Measurements from ENCODE around the gene EEF1AKMT1. TPM values are rescaled to one million over a fixed set of nuclear protein-coding genes. Genes with fewer than 3 reads are reported as not detected.

The EEF1AKMT1 gene
- total RNA-seq, 1 donor from 2014 or later, result 12.0 TPM

- no peak for DNase-seq
- Mint-ChIP-seq H3K27me3 (no peaks in the 10 kb centered on the region), H3K9me3 (no peaks in the 10 kb centered on the region), H3K36me3 (ENCODE audit: low read depth) (peaks cover 54% of the 10 kb centered on the region), H3K27ac (no peak overlapping the region), H3K4me1 (peaks cover 12% of the 10 kb centered on the region), H3K4me3 (no peak overlapping the region)
- intact Hi-C loops (cut with micrococcal nuclease), result no loop called here
Measured at GRCh38 chr13:20796791-20797508, 23.2 kb upstream of the EEF1AKMT1 start.

GRCh38 chr13:20789665-20790064 is 15.9 kb upstream of the EEF1AKMT1 start:
- Mint-ChIP-seq H3K27me3 (no peaks in the 10 kb centered on the region), H3K9me3 (no peaks in the 10 kb centered on the region), H3K4me3 (no peak overlapping the region), H3K4me1 (peaks cover 5% of the 10 kb centered on the region), H3K36me3 (ENCODE audit: low read depth) (peaks cover 46% of the 10 kb centered on the region), H3K27ac (peak overlapping the region; percentile 40)
- intact Hi-C loops (cut with micrococcal nuclease), result no loop called here
- no peak for DNase-seq

GRCh38 chr13:20788312-20788711 is 14.6 kb upstream of the EEF1AKMT1 start:
- Mint-ChIP-seq H3K27ac (no peak overlapping the region), H3K9me3 (no peaks in the 10 kb centered on the region), H3K36me3 (ENCODE audit: low read depth) (peaks cover 45% of the 10 kb centered on the region), H3K4me1 (peaks cover 4% of the 10 kb centered on the region), H3K27me3 (no peaks in the 10 kb centered on the region), H3K4me3 (no peak overlapping the region)
- intact Hi-C loops (cut with micrococcal nuclease), result no loop called here
- no peak for DNase-seq

GRCh38 chr13:20787180-20787579 is 13.4 kb upstream of the EEF1AKMT1 start:
- Mint-ChIP-seq H3K4me3 (no peak overlapping the region), H3K9me3 (no peaks in the 10 kb centered on the region), H3K36me3 (ENCODE audit: low read depth) (peaks cover 44% of the 10 kb centered on the region), H3K27me3 (no peaks in the 10 kb centered on the region), H3K4me1 (peaks cover 4% of the 10 kb centered on the region), H3K27ac (no peak overlapping the region)
- intact Hi-C loops (cut with micrococcal nuclease), result no loop called here
- no peak for DNase-seq

GRCh38 chr13:20782116-20782708 is 8.5 kb upstream of the EEF1AKMT1 start:
- H3K4me3 Mint-ChIP-seq, result no peak overlapping the region
- intact Hi-C loops (cut with micrococcal nuclease), result no loop called here
- H3K27me3 Mint-ChIP-seq, result no peaks in the 10 kb centered on the region
- H3K9me3 Mint-ChIP-seq, result no peaks in the 10 kb centered on the region
- H3K36me3 Mint-ChIP-seq (ENCODE audit: low read depth), result peaks cover 29% of the 10 kb centered on the region
- no peak for DNase-seq
- no peak overlapping the region for H3K27ac Mint-ChIP-seq
- no peaks in the 10 kb centered on the region for H3K4me1 Mint-ChIP-seq

- Mint-ChIP-seq H3K4me1 (no peaks in the 10 kb centered on the region), H3K36me3 (ENCODE audit: low read depth) (peaks cover 25% of the 10 kb centered on the region), H3K4me3 (no peak overlapping the region), H3K27me3 (no peaks in the 10 kb centered on the region), H3K27ac (no peak overlapping the region), H3K9me3 (no peaks in the 10 kb centered on the region)
- DNase-seq, result no peak
- intact Hi-C loops (cut with micrococcal nuclease), result no loop called here
Measured at GRCh38 chr13:20780317-20780716, 6.6 kb upstream of the EEF1AKMT1 start.

GRCh38 chr13:20779405-20779804 is 5.6 kb upstream of the EEF1AKMT1 start:
- H3K36me3 Mint-ChIP-seq (ENCODE audit: low read depth), result peaks cover 28% of the 10 kb centered on the region
- no peaks in the 10 kb centered on the region for H3K9me3 Mint-ChIP-seq
- intact Hi-C loops (cut with micrococcal nuclease), result no loop called here
- no peak for DNase-seq
- H3K27ac Mint-ChIP-seq, result no peak overlapping the region
- no peaks in the 10 kb centered on the region for H3K27me3 Mint-ChIP-seq
- peaks cover 7% of the 10 kb centered on the region for H3K4me1 Mint-ChIP-seq
- no peak overlapping the region for H3K4me3 Mint-ChIP-seq

- no peaks in the 10 kb centered on the region for H3K27me3 Mint-ChIP-seq
- H3K9me3 Mint-ChIP-seq, result no peaks in the 10 kb centered on the region
- H3K4me3 Mint-ChIP-seq, result no peak overlapping the region
- peaks cover 19% of the 10 kb centered on the region for H3K36me3 Mint-ChIP-seq (ENCODE audit: low read depth)
- DNase-seq, result no peak
- peaks cover 12% of the 10 kb centered on the region for H3K4me1 Mint-ChIP-seq
- H3K27ac Mint-ChIP-seq, result no peak overlapping the region
- intact Hi-C loops (cut with micrococcal nuclease), result no loop called here
Measured at GRCh38 chr13:20778311-20778710, 4.5 kb upstream of the EEF1AKMT1 start.

- Mint-ChIP-seq H3K27me3 (no peaks in the 10 kb centered on the region), H3K4me1 (peaks cover 20% of the 10 kb centered on the region), H3K4me3 (no peak overlapping the region), H3K9me3 (no peaks in the 10 kb centered on the region), H3K36me3 (ENCODE audit: low read depth) (peaks cover 25% of the 10 kb centered on the region), H3K27ac (no peak overlapping the region)
- intact Hi-C loops (cut with micrococcal nuclease), result no loop called here
- DNase-seq, result no peak
Measured at GRCh38 chr13:20776751-20777150, 3.0 kb upstream of the EEF1AKMT1 start.

- no peak overlapping the region for H3K4me3 Mint-ChIP-seq
- no peaks in the 10 kb centered on the region for H3K9me3 Mint-ChIP-seq
- intact Hi-C loops (cut with micrococcal nuclease), result no loop called here
- no peak for DNase-seq
- H3K27me3 Mint-ChIP-seq, result no peaks in the 10 kb centered on the region
- H3K36me3 Mint-ChIP-seq (ENCODE audit: low read depth), result peaks cover 29% of the 10 kb centered on the region
- no peak overlapping the region for H3K27ac Mint-ChIP-seq
- H3K4me1 Mint-ChIP-seq, result peaks cover 22% of the 10 kb centered on the region
Measured at GRCh38 chr13:20775961-20776360, 2.2 kb upstream of the EEF1AKMT1 start.

- Mint-ChIP-seq H3K4me1 (peaks cover 23% of the 10 kb centered on the region), H3K27me3 (no peaks in the 10 kb centered on the region), H3K4me3 (peak overlapping the region; percentile 87), H3K36me3 (ENCODE audit: low read depth) (peaks cover 37% of the 10 kb centered on the region), H3K27ac (peak overlapping the region; percentile 62), H3K9me3 (peaks cover 6% of the 10 kb centered on the region)
- DNase-seq, result no peak
- intact Hi-C loops (cut with micrococcal nuclease), result loop anchor here (5.0 kb wide), 2 partner anchors 58 to 912 kb away; partner anchors contain the start of gene ZMYM5
Measured at GRCh38 chr13:20774746-20775145, 985 bp upstream of the EEF1AKMT1 start.

GRCh38 chr13:20772401-20773131 is 1.2 kb downstream of the EEF1AKMT1 start:
- H3K9me3 Mint-ChIP-seq, result peaks cover 18% of the 10 kb centered on the region
- peak overlapping the region; percentile 98 for H3K27ac Mint-ChIP-seq
- intact Hi-C loops (cut with micrococcal nuclease), result loop anchor here (1.0 to 5.0 kb wide), 6 partner anchors 60 to 910 kb away; partner anchors contain the start of genes IFT88, XPO4 and ZMYM5
- H3K4me1 Mint-ChIP-seq, result peaks cover 26% of the 10 kb centered on the region
- DNase-seq, result no peak
- H3K4me3 Mint-ChIP-seq, result peak overlapping the region; percentile 87
- H3K36me3 Mint-ChIP-seq (ENCODE audit: low read depth), result peaks cover 56% of the 10 kb centered on the region
- no peaks in the 10 kb centered on the region for H3K27me3 Mint-ChIP-seq

- intact Hi-C loops (cut with micrococcal nuclease), result loop anchor here (5.0 kb wide), 2 partner anchors 62 to 908 kb away; partner anchors contain the start of gene ZMYM5
- peaks cover 23% of the 10 kb centered on the region for H3K4me1 Mint-ChIP-seq
Measured at GRCh38 chr13:20769834-20770233, 3.9 kb downstream of the EEF1AKMT1 start.

GRCh38 chr13:20769091-20769490 is 4.7 kb downstream of the EEF1AKMT1 start:
- intact Hi-C loops (cut with micrococcal nuclease), result no loop called here
- Mint-ChIP-seq H3K27me3 (no peaks in the 10 kb centered on the region), H3K27ac (no peak overlapping the region), H3K9me3 (peaks cover 22% of the 10 kb centered on the region), H3K4me1 (peaks cover 17% of the 10 kb centered on the region), H3K4me3 (peak overlapping the region; percentile 12), H3K36me3 (ENCODE audit: low read depth) (peaks cover 56% of the 10 kb centered on the region)
- no peak for DNase-seq

More at GRCh38 chr13:20769834-20770233, 3.9 kb downstream of the EEF1AKMT1 start:
- no peak for DNase-seq
- peaks cover 22% of the 10 kb centered on the region for H3K9me3 Mint-ChIP-seq
- no peak overlapping the region for H3K27ac Mint-ChIP-seq
- H3K27me3 Mint-ChIP-seq, result no peaks in the 10 kb centered on the region
- peaks cover 57% of the 10 kb centered on the region for H3K36me3 Mint-ChIP-seq (ENCODE audit: low read depth)
- H3K4me3 Mint-ChIP-seq, result no peak overlapping the region
